Measurements from ENCODE around the gene MRTFA. TPM values are rescaled to one million over a fixed set of nuclear protein-coding genes. Genes with fewer than 3 reads are reported as not detected.

MRTFA gene
- total RNA-seq, 4 donors from 2014 or later: 81.4 to 210 (median 122) TPM

DNA sequence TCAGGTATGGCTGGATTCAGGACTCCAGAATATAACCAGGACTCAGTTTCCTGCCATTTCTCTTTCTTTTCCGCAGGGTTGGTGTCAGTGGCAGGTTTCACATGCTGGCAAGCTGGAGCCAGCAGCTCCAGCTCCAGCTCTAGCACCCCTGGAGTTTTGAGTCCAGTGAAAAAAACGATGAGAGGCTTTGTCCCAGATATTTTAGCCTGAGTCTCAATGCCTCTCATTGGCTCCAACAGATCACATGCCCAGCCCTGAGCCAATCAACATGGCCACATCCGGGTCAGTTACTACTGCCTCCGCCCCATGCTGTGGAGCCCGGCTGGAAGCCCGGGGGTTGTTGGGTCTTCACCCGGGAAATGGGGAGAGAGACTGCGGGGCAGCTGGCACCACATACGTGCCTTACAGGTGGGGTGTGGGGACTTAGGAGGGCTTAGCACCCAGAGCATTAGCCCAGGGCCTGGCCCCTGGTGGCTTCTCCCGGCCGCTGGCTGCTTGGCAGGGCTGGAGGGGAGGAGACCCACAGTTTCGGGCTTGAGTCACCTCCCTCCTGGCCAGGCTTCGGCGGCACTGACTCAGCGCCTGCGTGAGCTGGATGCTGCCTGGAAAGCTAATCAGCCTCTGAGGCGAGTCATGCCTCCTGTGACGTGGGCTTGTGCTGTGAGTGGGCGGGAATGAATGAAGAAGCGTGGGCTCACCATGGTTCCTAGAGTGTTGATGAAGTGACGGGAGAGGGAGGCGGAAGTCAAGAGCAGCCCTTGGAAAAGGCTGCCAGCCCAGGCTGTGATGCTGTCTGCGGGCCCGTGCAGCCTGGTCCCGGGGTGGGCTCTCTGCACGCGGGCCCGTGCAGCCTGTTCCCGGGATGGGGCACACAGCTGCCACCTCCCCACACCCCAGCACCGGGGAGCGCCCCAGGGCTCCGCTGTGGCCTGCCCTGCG is 15.3 kb upstream of the MRTFA start:
- 60 to 82% methylated on average over 18 to 25 of the region's 33 CpGs for WGBS, 2 donors

GRCh38 chr22:40651057-40651456 is 14.5 kb upstream of the MRTFA start:
- 78 to 80% methylated on average over 2 of the region's 2 CpGs for WGBS, 2 donors
- Histone ChIP-seq H3K9me3 (no peaks in the 10 kb centered on the region), H3K27ac (peak overlapping the region in 2 of 3 donors; percentile 89 to 96), H3K27me3 (no peaks in the 10 kb centered on the region), H3K4me1 (peaks cover 17 to 44% of the 10 kb centered on the region in 2 donors), H3K4me3 (replicated peaks in 1 of 3) (no peak overlapping the region), H3K36me3 (no peaks in the 10 kb centered on the region)
- intact Hi-C loops (cut with DNase I): no loop called here
- TF ChIP-seq, protein P1, sequence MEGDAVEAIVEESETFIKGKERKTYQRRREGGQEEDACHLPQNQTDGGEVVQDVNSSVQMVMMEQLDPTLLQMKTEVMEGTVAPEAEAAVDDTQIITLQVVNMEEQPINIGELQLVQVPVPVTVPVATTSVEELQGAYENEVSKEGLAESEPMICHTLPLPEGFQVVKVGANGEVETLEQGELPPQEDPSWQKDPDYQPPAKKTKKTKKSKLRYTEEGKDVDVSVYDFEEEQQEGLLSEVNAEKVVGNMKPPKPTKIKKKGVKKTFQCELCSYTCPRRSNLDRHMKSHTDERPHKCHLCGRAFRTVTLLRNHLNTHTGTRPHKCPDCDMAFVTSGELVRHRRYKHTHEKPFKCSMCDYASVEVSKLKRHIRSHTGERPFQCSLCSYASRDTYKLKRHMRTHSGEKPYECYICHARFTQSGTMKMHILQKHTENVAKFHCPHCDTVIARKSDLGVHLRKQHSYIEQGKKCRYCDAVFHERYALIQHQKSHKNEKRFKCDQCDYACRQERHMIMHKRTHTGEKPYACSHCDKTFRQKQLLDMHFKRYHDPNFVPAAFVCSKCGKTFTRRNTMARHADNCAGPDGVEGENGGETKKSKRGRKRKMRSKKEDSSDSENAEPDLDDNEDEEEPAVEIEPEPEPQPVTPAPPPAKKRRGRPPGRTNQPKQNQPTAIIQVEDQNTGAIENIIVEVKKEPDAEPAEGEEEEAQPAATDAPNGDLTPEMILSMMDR (IDR thresholded peaks at IDR 0.05): no peak
- TF ChIP-seq POLR2A (IDR thresholded peaks at IDR 0.05): no peak
- DNase-seq: no peak

More for the DNA sequence above, 15.3 kb upstream of the MRTFA start:
- peak; percentile 79 to 80 for DNase-seq
- Histone ChIP-seq H3K9me3 (no peaks in the 10 kb centered on the region), H3K36me3 (no peaks in the 10 kb centered on the region), H3K4me3 (replicated peaks in 1 of 3) (peak overlapping the region in 1 of 3 donors; percentile 26), H3K4me1 (peaks cover 17 to 43% of the 10 kb centered on the region in 2 donors), H3K27me3 (no peaks in the 10 kb centered on the region), H3K27ac (peak overlapping the region; percentile 88 to 96 (median 89))
- intact Hi-C loops (cut with DNase I): no loop called here
- peak in 1 of 2 donors; percentile 61 for TF ChIP-seq POLR2A (IDR thresholded peaks at IDR 0.05)
- TF ChIP-seq, protein P1 (IDR thresholded peaks at IDR 0.05): peak in 1 of 6 experiments; percentile 11

DNA sequence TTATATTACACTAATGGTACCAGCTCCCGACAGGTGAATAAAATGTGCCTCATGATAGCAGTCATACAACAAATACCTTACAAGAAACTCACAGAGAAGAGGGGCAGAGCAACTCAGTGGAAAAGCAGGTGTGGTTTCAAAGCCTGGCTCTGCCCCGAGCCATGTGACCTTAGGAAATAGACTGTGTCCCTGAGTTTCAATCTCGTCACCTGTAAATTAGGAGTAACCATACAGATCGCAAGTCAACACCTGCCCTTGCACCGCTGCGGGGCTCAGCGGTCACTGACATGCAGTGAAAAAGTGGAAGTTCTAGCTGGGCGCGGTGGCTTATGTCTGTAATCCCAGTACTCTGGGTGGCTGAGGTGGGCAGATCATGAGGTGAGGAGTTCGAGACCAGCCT is 11.9 kb upstream of the MRTFA start:
- TF ChIP-seq, protein P1 (IDR thresholded peaks at IDR 0.05): no peak
- no peak for TF ChIP-seq POLR2A (IDR thresholded peaks at IDR 0.05)
- DNase-seq: no peak
- Histone ChIP-seq H3K27me3 (no peaks in the 10 kb centered on the region), H3K36me3 (no peaks in the 10 kb centered on the region), H3K4me3 (replicated peaks in 1 of 3) (no peak overlapping the region), H3K9me3 (no peaks in the 10 kb centered on the region), H3K27ac (peak overlapping the region in 1 of 3 donors; percentile 67), H3K4me1 (peaks cover 0 to 28% of the 10 kb centered on the region in 2 donors)
- intact Hi-C loops (cut with DNase I): no loop called here
- 91 to 93% methylated on average over 10 of the region's 10 CpGs for WGBS, 2 donors

DNA sequence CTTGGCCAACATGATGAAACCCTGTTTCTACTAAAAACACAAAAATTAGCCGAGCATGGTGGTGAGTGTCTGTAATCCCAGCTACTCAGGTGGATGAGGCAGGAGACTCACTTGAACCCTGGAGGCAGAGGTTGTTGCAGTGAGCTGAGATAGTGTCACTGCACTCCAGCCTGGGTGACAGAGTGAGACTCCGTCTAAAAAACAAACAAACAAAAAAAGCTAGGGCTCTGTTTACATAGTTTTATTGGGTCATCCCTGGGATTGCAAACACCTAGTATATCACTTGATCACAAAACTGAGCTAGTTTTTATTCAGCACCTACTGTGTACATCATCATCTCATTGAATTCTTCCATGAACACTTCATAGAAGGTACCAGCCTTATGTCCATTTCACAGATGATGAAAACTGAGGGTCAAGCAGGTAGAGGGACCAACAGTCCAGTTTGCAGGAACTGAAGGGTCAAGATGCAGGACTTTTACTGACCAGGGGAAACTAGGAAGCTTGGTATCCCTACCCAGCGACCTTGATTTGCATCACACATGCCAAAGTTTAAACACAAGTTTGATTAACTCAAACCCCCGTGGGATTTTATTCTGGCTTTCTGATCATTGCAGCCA is 9.2 kb upstream of the MRTFA start:
- Histone ChIP-seq H3K27me3 (no peaks in the 10 kb centered on the region), H3K4me1 (peaks cover 7 to 16% of the 10 kb centered on the region in 2 donors), H3K36me3 (no peaks in the 10 kb centered on the region), H3K27ac (peak overlapping the region in 1 of 3 donors; percentile 9), H3K9me3 (no peaks in the 10 kb centered on the region), H3K4me3 (replicated peaks in 1 of 3) (no peak overlapping the region)
- TF ChIP-seq POLR2A (IDR thresholded peaks at IDR 0.05): no peak
- intact Hi-C loops (cut with DNase I): loop anchor here (2.0 kb wide), 1 partner anchor 209 kb away; no protein-coding TSS in a partner anchor
- no peak for DNase-seq
- 51 to 52% methylated on average over 4 of the region's 4 CpGs for WGBS, 2 donors

- Histone ChIP-seq H3K27ac (peak overlapping the region in 2 of 3 donors; percentile 15 to 42), H3K9me3 (no peaks in the 10 kb centered on the region), H3K36me3 (no peaks in the 10 kb centered on the region), H3K27me3 (no peaks in the 10 kb centered on the region), H3K4me3 (replicated peaks in 1 of 3) (no peak overlapping the region), H3K4me1 (peaks cover 7 to 20% of the 10 kb centered on the region in 2 donors)
- intact Hi-C loops (cut with DNase I): no loop called here
- DNase-seq: no peak
- WGBS, 2 donors: 65 to 82% methylated on average over 4 of the region's 4 CpGs
- TF ChIP-seq, protein P1 (IDR thresholded peaks at IDR 0.05): no peak
- TF ChIP-seq POLR2A (IDR thresholded peaks at IDR 0.05): no peak
These were observed 5.8 kb upstream of the MRTFA start for GRCh38 chr22:40642316-40642715.

Data from thyroid gland (tissue), 4 donors.